GM10266 (cell line): ENCODE results near the gene SMARCA1.

ENCODE experiments used
- DNase-seq: peaks from one replicate; pipeline ENCODE4 v3.0.0; 2012; ENCODE audit errors: extremely low spot score
- TF ChIP-seq, protein P1 (sequence below): IDR thresholded peaks from 2 replicates; pipeline ENCODE4 v1.5.1; 2012; ENCODE audit warnings: mild to moderate bottlenecking, low read depth; ENCODE audit not compliant: control insufficient read depth, insufficient read depth; ENCODE audit errors: missing control alignments

SMARCA1 gene

DNA sequence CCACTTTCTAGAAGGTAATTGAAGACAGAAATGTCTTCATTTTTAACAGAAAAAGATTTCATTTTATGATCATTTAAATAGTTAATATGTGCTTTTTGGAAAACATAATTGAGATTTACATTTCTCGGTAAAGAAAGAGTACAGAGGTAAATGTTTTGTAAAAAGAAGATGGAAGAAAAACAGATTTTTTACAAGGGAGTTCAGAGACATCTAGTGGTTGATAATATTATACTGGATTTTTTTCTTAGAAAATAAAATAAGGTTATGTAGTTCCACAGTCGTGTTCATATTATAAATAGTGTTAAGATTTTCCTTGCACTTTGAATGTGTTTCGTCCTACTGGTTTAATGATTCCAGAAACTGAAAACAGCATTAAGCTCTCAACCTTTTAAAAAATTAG, 60.6 kb downstream of the SMARCA1 start:
- TF ChIP-seq, protein P1, sequence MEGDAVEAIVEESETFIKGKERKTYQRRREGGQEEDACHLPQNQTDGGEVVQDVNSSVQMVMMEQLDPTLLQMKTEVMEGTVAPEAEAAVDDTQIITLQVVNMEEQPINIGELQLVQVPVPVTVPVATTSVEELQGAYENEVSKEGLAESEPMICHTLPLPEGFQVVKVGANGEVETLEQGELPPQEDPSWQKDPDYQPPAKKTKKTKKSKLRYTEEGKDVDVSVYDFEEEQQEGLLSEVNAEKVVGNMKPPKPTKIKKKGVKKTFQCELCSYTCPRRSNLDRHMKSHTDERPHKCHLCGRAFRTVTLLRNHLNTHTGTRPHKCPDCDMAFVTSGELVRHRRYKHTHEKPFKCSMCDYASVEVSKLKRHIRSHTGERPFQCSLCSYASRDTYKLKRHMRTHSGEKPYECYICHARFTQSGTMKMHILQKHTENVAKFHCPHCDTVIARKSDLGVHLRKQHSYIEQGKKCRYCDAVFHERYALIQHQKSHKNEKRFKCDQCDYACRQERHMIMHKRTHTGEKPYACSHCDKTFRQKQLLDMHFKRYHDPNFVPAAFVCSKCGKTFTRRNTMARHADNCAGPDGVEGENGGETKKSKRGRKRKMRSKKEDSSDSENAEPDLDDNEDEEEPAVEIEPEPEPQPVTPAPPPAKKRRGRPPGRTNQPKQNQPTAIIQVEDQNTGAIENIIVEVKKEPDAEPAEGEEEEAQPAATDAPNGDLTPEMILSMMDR = no peak
- no peak for DNase-seq

GRCh38 chrX:129461801-129462456, 61.4 kb downstream of the SMARCA1 start:
- TF ChIP-seq, protein P1 = no peak
- DNase-seq = no peak

DNA sequence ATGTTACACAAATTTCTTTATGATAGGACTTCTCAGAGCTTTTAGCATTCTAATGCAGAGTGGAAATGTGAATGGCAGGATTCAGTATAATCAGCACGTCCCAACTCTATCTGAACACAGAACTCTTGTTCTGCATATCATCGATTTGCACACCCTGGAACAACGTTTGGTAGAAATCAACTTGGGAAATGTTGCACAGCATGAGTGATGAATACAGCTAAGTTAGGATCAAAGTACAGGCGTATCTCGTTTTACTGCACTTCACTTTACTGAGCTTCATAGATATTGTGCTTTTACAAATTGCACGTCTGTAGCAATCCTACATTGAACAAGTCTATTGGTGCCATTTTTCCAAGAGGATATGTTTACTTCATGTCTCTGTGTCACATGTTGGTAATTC, 70.8 kb downstream of the SMARCA1 start:
- TF ChIP-seq, protein P1 = no peak
- no peak for DNase-seq

GRCh38 chrX:129450123-129450522, 73.2 kb downstream of the SMARCA1 start:
- TF ChIP-seq, protein P1 = no peak
- no peak for DNase-seq

DNA sequence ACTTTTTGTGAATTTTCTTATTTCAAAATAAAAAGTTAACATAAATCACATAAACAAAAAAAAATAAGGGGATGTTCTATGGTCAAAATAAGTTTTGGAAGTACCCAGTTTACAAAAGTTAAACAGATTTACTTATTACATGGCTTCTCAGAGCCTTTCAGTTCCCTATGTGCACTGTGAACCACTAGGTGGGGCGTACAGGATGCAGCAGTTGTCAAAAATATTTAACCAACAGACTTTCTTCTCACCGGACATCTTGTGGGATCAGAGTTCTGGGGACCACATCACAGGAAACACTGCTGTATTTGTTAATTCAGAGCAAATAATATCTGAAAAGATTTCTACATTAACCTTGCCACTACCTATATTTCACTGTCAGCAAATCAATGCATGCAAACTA, 74.1 kb downstream of the SMARCA1 start:
- DNase-seq = no peak
- TF ChIP-seq, protein P1 = no peak

- DNase-seq = no peak
- TF ChIP-seq, protein P1 = no peak
Measured at GRCh38 chrX:129445436-129445835, 77.9 kb downstream of the SMARCA1 start.

DNA sequence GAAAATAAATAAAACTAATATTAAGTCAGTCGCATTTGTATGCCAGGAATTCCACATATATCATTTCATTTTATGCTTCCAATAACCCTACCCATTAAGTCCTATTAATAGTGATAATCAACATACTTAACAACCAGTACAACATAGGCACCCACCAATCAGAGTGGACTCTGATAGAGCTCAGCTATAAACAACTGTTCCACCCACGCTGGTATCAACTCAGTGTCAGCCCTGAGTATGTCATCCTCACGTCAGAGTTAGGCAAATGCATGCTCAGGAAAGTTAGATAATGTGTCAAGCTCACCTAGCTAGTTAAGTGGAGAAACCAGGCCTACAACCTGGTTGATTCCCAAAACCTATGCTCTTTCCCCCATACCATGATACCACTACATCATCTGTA, 89.3 kb downstream of the SMARCA1 start:
- TF ChIP-seq, protein P1 = no peak

More for the DNA sequence above, 89.3 kb downstream of the SMARCA1 start:
- DNase-seq = no peak
